Liver (tissue), 9 donors: ENCODE results near the gene TBC1D1. TPM values are rescaled to one million over a fixed set of nuclear protein-coding genes. Genes with fewer than 3 reads are reported as not detected.

Source experiments
- DNase-seq: peaks from one replicate; pipeline ENCODE4 v3.0.0-alpha.2; 2017; ENCODE audit warnings: low spot score
- H3K27ac ChIP-seq, 2 donors: one replicate each; pipeline ENCODE4 v1.7.0; 2013; ENCODE audit warnings: inconsistent platforms in 2 of 2, low read length in 2 of 2, control low read depth in 1 of 2, low read depth in 1 of 2, mild to moderate bottlenecking in 1 of 2
- H3K27me3 ChIP-seq, 4 donors: one replicate each; pipeline versions ENCODE4 v1.6.1 to v1.7.0; 2013; ENCODE audit warnings: low read length in 3 of 4, inconsistent platforms in 1 of 4, mild to moderate bottlenecking in 1 of 4, moderate library complexity in 1 of 4; ENCODE audit not compliant: control insufficient read depth in 4 of 4, insufficient read depth in 4 of 4
- H3K36me3 ChIP-seq, 4 donors: one replicate each; pipeline versions ENCODE4 v1.6.1 to v1.7.0; 2013; ENCODE audit warnings: low read length in 3 of 4, mild to moderate bottlenecking in 3 of 4, low read depth in 1 of 4, moderate library complexity in 1 of 4; ENCODE audit not compliant: control insufficient read depth in 4 of 4, insufficient read depth in 3 of 4
- H3K4me1 ChIP-seq, 4 donors: one replicate each; pipeline versions ENCODE4 v1.6.1 to v1.7.0; 2013; ENCODE audit warnings: low read length in 3 of 4, mild to moderate bottlenecking in 3 of 4, moderate library complexity in 1 of 4; ENCODE audit not compliant: control insufficient read depth in 4 of 4, insufficient read depth in 4 of 4
- H3K4me3 ChIP-seq, 3 donors: one replicate each; pipeline versions ENCODE4 v1.6.1 to v1.7.0; 2013; ENCODE audit warnings: low read length in 3 of 3, control low read depth in 1 of 3, low read depth in 1 of 3, mild to moderate bottlenecking in 1 of 3
- H3K9ac ChIP-seq, 2 donors: one replicate each; pipeline ENCODE4 v1.7.0; 2013; ENCODE audit warnings: low read length in 2 of 2, mild to moderate bottlenecking in 2 of 2, moderate library complexity in 2 of 2, control low read depth in 1 of 2, low read depth in 1 of 2
- H3K9me3 ChIP-seq, 4 donors: one replicate each; pipeline versions ENCODE4 v1.6.1 to v1.7.0; 2013; ENCODE audit warnings: low read length in 3 of 4; ENCODE audit not compliant: control insufficient read depth in 4 of 4
- ATF3 ChIP-seq: IDR thresholded peaks from 2 replicates; pipeline ENCODE4 v1.6.1; 2016; ENCODE audit warnings: antibody characterized with exemption
- CTCF ChIP-seq: fragments of 150-350 bp; IDR thresholded peaks from 2 replicates; pipeline ENCODE4 v1.5.1; 2017; ENCODE audit warnings: improper control_type of control experiment, low read depth, low read length; ENCODE audit not compliant: missing input control
- EGR1 ChIP-seq, 2 donors: IDR thresholded peaks; 2 replicates each; pipeline ENCODE4 v1.6.1; 2016 to 2018; ENCODE audit warnings: antibody characterized with exemption in 2 of 2, low read depth in 2 of 2
- FOXA1 ChIP-seq: IDR thresholded peaks from 2 replicates; pipeline ENCODE4 v1.6.1; 2016; ENCODE audit warnings: antibody characterized with exemption
- FOXA2 ChIP-seq: IDR thresholded peaks from 2 replicates; pipeline ENCODE4 v1.6.1; 2016; ENCODE audit warnings: antibody characterized with exemption
- GABPA ChIP-seq, 2 donors: IDR thresholded peaks in 1 of 2; conservative IDR thresholded peaks in 1 of 2; 2 replicates each; pipeline ENCODE4 v1.6.1; 2016; ENCODE audit warnings: antibody characterized with exemption in 2 of 2, mild to moderate bottlenecking in 1 of 2, moderate library complexity in 1 of 2
- HNF4A ChIP-seq, 2 donors: conservative IDR thresholded peaks; 2 replicates each; pipeline ENCODE4 v1.6.1; 2016; ENCODE audit warnings: antibody characterized with exemption in 2 of 2, mild to moderate bottlenecking in 2 of 2
- HNF4G ChIP-seq: IDR thresholded peaks from 2 replicates; pipeline ENCODE4 v1.6.1; 2016; ENCODE audit warnings: antibody characterized with exemption
- JUND ChIP-seq, 2 donors: IDR thresholded peaks; 2 replicates each; pipeline ENCODE4 v1.6.1; 2016; ENCODE audit warnings: antibody characterized with exemption in 2 of 2
- NR2F2 ChIP-seq: IDR thresholded peaks from 2 replicates; pipeline ENCODE4 v1.6.1; 2016; ENCODE audit warnings: antibody characterized with exemption
- RAD21 ChIP-seq, 2 donors: IDR thresholded peaks; 2 replicates each; pipeline ENCODE4 v1.6.1; 2016; ENCODE audit warnings: antibody characterized with exemption in 2 of 2, mild to moderate bottlenecking in 2 of 2
- REST ChIP-seq: IDR thresholded peaks from 2 replicates; pipeline ENCODE4 v1.6.1; 2016; ENCODE audit warnings: antibody characterized with exemption, mild to moderate bottlenecking
- TAF1 ChIP-seq: conservative IDR thresholded peaks from 2 replicates; pipeline ENCODE4 v1.6.1; 2016; ENCODE audit warnings: antibody characterized with exemption, mild to moderate bottlenecking
- YY1 ChIP-seq: IDR thresholded peaks from 2 replicates; pipeline ENCODE4 v1.6.1; 2016; ENCODE audit warnings: antibody characterized with exemption, mild to moderate bottlenecking
- ZBTB33 ChIP-seq: IDR thresholded peaks from 2 replicates; pipeline ENCODE4 v1.6.1; 2016; ENCODE audit warnings: antibody characterized with exemption
- WGBS: extraction: QIAGEN DNeasy Blood & Tissue Kit; methylation state at CpG from one replicate; pipeline ENCODE4 v1.1.7; 2013; 5-methylcytosine and 5-hydroxymethylcytosine counted together
- polyA plus RNA-seq, 2 donors: library from polyadenylated mRNA; stranded (reverse) in 1 of 2; unstranded in 1 of 2; fragments of 200-250 nt in 1 of 2; fragments of >200 nt in 1 of 2; fragmentation: Nextera tagmentation in 1 of 2; extraction: Ambion mirVana in 1 of 2; gene quantifications; one replicate each; pipeline versions ENCODE4 v1.2.1 to v1.2.3, GENCODE V29; 2013 to 2015
- total RNA-seq, 2 donors: library from RNA; depleted of rRNA; stranded (reverse); fragments of >200 nt; gene quantifications; one replicate each; pipeline ENCODE4 v1.2.3, GENCODE V29; 2014
- donor health status: healthy.
- donor health status: healthy.
- donor health status: healthy.
- donor health status: healthy.
- donor health status: healthy.

The TBC1D1 gene
- total and polyA plus RNA-seq, 4 donors = 15.6 to 41.4 (median 20.9) TPM

- no peak overlapping the region for H3K4me3 ChIP-seq
- WGBS = 89% methylated on average over 21 of the region's 21 CpGs
- DNase-seq = no peak
Measured at GRCh38 chr4:37908488-37909331, 17.8 kb downstream of the TBC1D1 start.

More at GRCh38 chr4:37908488-37909331, 17.8 kb downstream of the TBC1D1 start:
- TF ChIP-seq ATF3 = no peak
- TF ChIP-seq ZBTB33 = no peak
- no peak for TF ChIP-seq NR2F2
- TF ChIP-seq YY1 = no peak
- no peak for TF ChIP-seq FOXA1
- TF ChIP-seq TAF1 = no peak
- TF ChIP-seq REST = no peak
- no peak for TF ChIP-seq FOXA2
- no peak for TF ChIP-seq HNF4A (conservative IDR thresholded peaks at IDR 0.05)
- no peak for TF ChIP-seq RAD21 (IDR thresholded peaks at IDR 0.05)
- no peak for TF ChIP-seq JUND (IDR thresholded peaks at IDR 0.05)
- TF ChIP-seq CTCF = no peak
- no peak for TF ChIP-seq HNF4G
- TF ChIP-seq GABPA (IDR thresholded peaks at IDR 0.05 in 1 of 2, conservative IDR thresholded peaks at IDR 0.05 in 1 of 2) = no peak
- no peak for TF ChIP-seq EGR1 (IDR thresholded peaks at IDR 0.05; ENCODE audit: low read depth in 2 of 2)
- H3K27me3 ChIP-seq = no peaks in the 10 kb centered on the region
- H3K9me3 ChIP-seq = no peaks in the 10 kb centered on the region
- H3K9ac ChIP-seq = no peak overlapping the region
- peaks cover 4 to 18% (median 15%) of the 10 kb centered on the region in 4 donors for H3K4me1 ChIP-seq
- peaks cover 0 to 2% (median 0%) of the 10 kb centered on the region in 4 donors for H3K36me3 ChIP-seq
- H3K27ac ChIP-seq = no peak overlapping the region
